ENCODE measurements around the gene KCNK16.
A peak's percentile ranks its signal among the peaks of the same experiment; 100 is the strongest.

KCNK16 gene

GRCh38 chr6:39317256-39317655, 5.2 kb downstream of the KCNK16 start:
- Histone ChIP-seq H3K9me3 (ENCODE audit: control insufficient read depth, low read length) (no peaks in the 10 kb centered on the region), H3K27me3 (ENCODE audit: control insufficient read depth, insufficient read depth, low read length) (peaks cover 35% of the 10 kb centered on the region), H3K4me1 (ENCODE audit: control insufficient read depth, insufficient read depth, low read length) (peaks cover 20% of the 10 kb centered on the region), H3K9ac (ENCODE audit: low read length) (no peak overlapping the region), H3K4me3 (ENCODE audit: low read length) (no peak overlapping the region), H3K36me3 (ENCODE audit: control insufficient read depth, insufficient read depth, low read length) (no peaks in the 10 kb centered on the region)

GRCh38 chr6:39314273-39314795, 8.2 kb downstream of the KCNK16 start, which contains the start of gene KCNK17:
Gene KCNK17, minus strand, starts transcription at chr6:39314419. Its CDS starts 99 bp downstream, at chr6:39314320.
- Histone ChIP-seq H3K9me3 (ENCODE audit: control insufficient read depth, low read length) (no peaks in the 10 kb centered on the region), H3K4me1 (ENCODE audit: control insufficient read depth, insufficient read depth, low read length) (peaks cover 20% of the 10 kb centered on the region), H3K36me3 (ENCODE audit: control insufficient read depth, insufficient read depth, low read length) (no peaks in the 10 kb centered on the region), H3K27me3 (ENCODE audit: control insufficient read depth, insufficient read depth, low read length) (peaks cover 54% of the 10 kb centered on the region), H3K4me3 (ENCODE audit: low read length) (no peak within 1 kb of the TSS), H3K9ac (ENCODE audit: low read length) (peak within 1 kb of the TSS; percentile 15)

- Histone ChIP-seq H3K4me3 (ENCODE audit: low read length) (no peak overlapping the region), H3K9me3 (ENCODE audit: control insufficient read depth, low read length) (no peaks in the 10 kb centered on the region), H3K36me3 (ENCODE audit: control insufficient read depth, insufficient read depth, low read length) (no peaks in the 10 kb centered on the region), H3K9ac (ENCODE audit: low read length) (peak overlapping the region; percentile 15), H3K27me3 (ENCODE audit: control insufficient read depth, insufficient read depth, low read length) (peaks cover 54% of the 10 kb centered on the region), H3K4me1 (ENCODE audit: control insufficient read depth, insufficient read depth, low read length) (peaks cover 20% of the 10 kb centered on the region)
Observed at GRCh38 chr6:39313526-39314272, 8.8 kb downstream of the KCNK16 start.

GRCh38 chr6:39312912-39313525, 9.5 kb downstream of the KCNK16 start:
- H3K9ac ChIP-seq (ENCODE audit: low read length), result peak overlapping the region; percentile 7
- H3K4me3 ChIP-seq (ENCODE audit: low read length), result no peak overlapping the region
- peaks cover 54% of the 10 kb centered on the region for H3K27me3 ChIP-seq (ENCODE audit: control insufficient read depth, insufficient read depth, low read length)
- H3K4me1 ChIP-seq (ENCODE audit: control insufficient read depth, insufficient read depth, low read length), result peaks cover 20% of the 10 kb centered on the region
- no peaks in the 10 kb centered on the region for H3K9me3 ChIP-seq (ENCODE audit: control insufficient read depth, low read length)
- no peaks in the 10 kb centered on the region for H3K36me3 ChIP-seq (ENCODE audit: control insufficient read depth, insufficient read depth, low read length)

- Histone ChIP-seq H3K9me3 (ENCODE audit: control insufficient read depth, low read length) (no peaks in the 10 kb centered on the region), H3K27me3 (ENCODE audit: control insufficient read depth, insufficient read depth, low read length) (peaks cover 51% of the 10 kb centered on the region), H3K9ac (ENCODE audit: low read length) (no peak overlapping the region), H3K4me3 (ENCODE audit: low read length) (no peak overlapping the region), H3K4me1 (ENCODE audit: control insufficient read depth, insufficient read depth, low read length) (peaks cover 20% of the 10 kb centered on the region), H3K36me3 (ENCODE audit: control insufficient read depth, insufficient read depth, low read length) (no peaks in the 10 kb centered on the region)
Observed at GRCh38 chr6:39310542-39310941, 12.0 kb downstream of the KCNK16 start.

- Histone ChIP-seq H3K36me3 (ENCODE audit: control insufficient read depth, insufficient read depth, low read length) (no peaks in the 10 kb centered on the region), H3K9me3 (ENCODE audit: control insufficient read depth, low read length) (no peaks in the 10 kb centered on the region), H3K4me1 (ENCODE audit: control insufficient read depth, insufficient read depth, low read length) (peaks cover 20% of the 10 kb centered on the region), H3K9ac (ENCODE audit: low read length) (no peak overlapping the region), H3K27me3 (ENCODE audit: control insufficient read depth, insufficient read depth, low read length) (peaks cover 46% of the 10 kb centered on the region), H3K4me3 (ENCODE audit: low read length) (no peak overlapping the region)
Observed at GRCh38 chr6:39309942-39310531, 12.5 kb downstream of the KCNK16 start.

- Histone ChIP-seq H3K9ac (ENCODE audit: low read length) (no peak overlapping the region), H3K27me3 (ENCODE audit: control insufficient read depth, insufficient read depth, low read length) (peaks cover 20% of the 10 kb centered on the region)
Observed at GRCh38 chr6:39307462-39307861, 15.0 kb downstream of the KCNK16 start.

GRCh38 chr6:39304951-39305350, 17.6 kb downstream of the KCNK16 start:
- H3K9ac ChIP-seq (ENCODE audit: low read length), result no peak overlapping the region
- H3K4me1 ChIP-seq (ENCODE audit: control insufficient read depth, insufficient read depth, low read length), result peaks cover 6% of the 10 kb centered on the region
- no peaks in the 10 kb centered on the region for H3K36me3 ChIP-seq (ENCODE audit: control insufficient read depth, insufficient read depth, low read length)
- no peak overlapping the region for H3K4me3 ChIP-seq (ENCODE audit: low read length)
- peaks cover 7% of the 10 kb centered on the region for H3K27me3 ChIP-seq (ENCODE audit: control insufficient read depth, insufficient read depth, low read length)
- no peaks in the 10 kb centered on the region for H3K9me3 ChIP-seq (ENCODE audit: control insufficient read depth, low read length)

More at GRCh38 chr6:39307462-39307861, 15.0 kb downstream of the KCNK16 start:
- H3K4me1 ChIP-seq (ENCODE audit: control insufficient read depth, insufficient read depth, low read length), result peaks cover 6% of the 10 kb centered on the region
- no peaks in the 10 kb centered on the region for H3K9me3 ChIP-seq (ENCODE audit: control insufficient read depth, low read length)
- no peaks in the 10 kb centered on the region for H3K36me3 ChIP-seq (ENCODE audit: control insufficient read depth, insufficient read depth, low read length)
- H3K4me3 ChIP-seq (ENCODE audit: low read length), result no peak overlapping the region

- Histone ChIP-seq H3K9ac (ENCODE audit: low read length) (no peak overlapping the region), H3K27me3 (ENCODE audit: control insufficient read depth, insufficient read depth, low read length) (peaks cover 10% of the 10 kb centered on the region), H3K4me3 (ENCODE audit: low read length) (no peak overlapping the region), H3K4me1 (ENCODE audit: control insufficient read depth, insufficient read depth, low read length) (peaks cover 9% of the 10 kb centered on the region), H3K36me3 (ENCODE audit: control insufficient read depth, insufficient read depth, low read length) (no peaks in the 10 kb centered on the region), H3K9me3 (ENCODE audit: control insufficient read depth, low read length) (no peaks in the 10 kb centered on the region)
Observed at GRCh38 chr6:39303425-39304153, 18.9 kb downstream of the KCNK16 start.

GRCh38 chr6:39302669-39303424, 19.7 kb downstream of the KCNK16 start:
- peaks cover 10% of the 10 kb centered on the region for H3K27me3 ChIP-seq (ENCODE audit: control insufficient read depth, insufficient read depth, low read length)
- H3K9me3 ChIP-seq (ENCODE audit: control insufficient read depth, low read length), result no peaks in the 10 kb centered on the region
- H3K9ac ChIP-seq (ENCODE audit: low read length), result no peak overlapping the region
- peaks cover 16% of the 10 kb centered on the region for H3K4me1 ChIP-seq (ENCODE audit: control insufficient read depth, insufficient read depth, low read length)
- no peaks in the 10 kb centered on the region for H3K36me3 ChIP-seq (ENCODE audit: control insufficient read depth, insufficient read depth, low read length)
- no peak overlapping the region for H3K4me3 ChIP-seq (ENCODE audit: low read length)

GRCh38 chr6:39302011-39302410, 20.5 kb downstream of the KCNK16 start:
- H3K9me3 ChIP-seq (ENCODE audit: control insufficient read depth, low read length), result no peaks in the 10 kb centered on the region
- H3K4me3 ChIP-seq (ENCODE audit: low read length), result no peak overlapping the region
- peaks cover 20% of the 10 kb centered on the region for H3K4me1 ChIP-seq (ENCODE audit: control insufficient read depth, insufficient read depth, low read length)
- H3K27me3 ChIP-seq (ENCODE audit: control insufficient read depth, insufficient read depth, low read length), result peaks cover 10% of the 10 kb centered on the region
- H3K36me3 ChIP-seq (ENCODE audit: control insufficient read depth, insufficient read depth, low read length), result no peaks in the 10 kb centered on the region
- H3K9ac ChIP-seq (ENCODE audit: low read length), result no peak overlapping the region

All from mucosa of stomach (tissue), 1 donor.